GM21447 (cell line): ENCODE data around the gene TBC1D22A.
"Not testable (repeated sequence)": the region's sequence is repeated elsewhere in the genome, so short reads cannot be mapped to it uniquely, and the experiment has no call there.

Experiments used
- ATAC-seq: cut with Tn5 transposase; IDR thresholded peaks from one replicate; pipeline ENCODE4 v1.9.1; 2021; ENCODE audit not compliant: unreplicated experiment

The TBC1D22A gene

DNA sequence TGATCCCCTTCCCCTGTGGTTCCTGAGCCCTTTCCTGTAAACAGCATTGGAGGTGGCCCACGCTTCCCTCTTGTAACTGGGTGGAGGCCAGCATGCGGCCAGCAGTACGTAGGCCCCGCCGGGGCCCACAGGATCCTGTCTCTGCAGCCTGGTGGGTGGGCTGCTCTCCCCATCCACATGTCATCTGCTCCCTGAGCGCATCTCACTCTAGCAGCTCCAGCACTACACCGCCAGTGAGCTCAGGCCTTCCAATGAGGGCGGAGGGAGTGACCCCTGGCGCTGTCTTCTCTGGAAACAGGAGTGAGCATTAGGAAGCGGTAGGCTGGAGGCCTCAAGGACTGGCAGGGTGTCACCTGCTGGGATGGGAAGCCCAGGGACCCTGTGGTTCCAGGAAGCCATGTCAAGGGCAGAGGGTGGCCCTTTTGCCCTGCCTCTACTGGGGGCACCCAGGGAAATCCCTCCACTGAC, 363.9 kb downstream of the TBC1D22A start:
- no peak for ATAC-seq

DNA sequence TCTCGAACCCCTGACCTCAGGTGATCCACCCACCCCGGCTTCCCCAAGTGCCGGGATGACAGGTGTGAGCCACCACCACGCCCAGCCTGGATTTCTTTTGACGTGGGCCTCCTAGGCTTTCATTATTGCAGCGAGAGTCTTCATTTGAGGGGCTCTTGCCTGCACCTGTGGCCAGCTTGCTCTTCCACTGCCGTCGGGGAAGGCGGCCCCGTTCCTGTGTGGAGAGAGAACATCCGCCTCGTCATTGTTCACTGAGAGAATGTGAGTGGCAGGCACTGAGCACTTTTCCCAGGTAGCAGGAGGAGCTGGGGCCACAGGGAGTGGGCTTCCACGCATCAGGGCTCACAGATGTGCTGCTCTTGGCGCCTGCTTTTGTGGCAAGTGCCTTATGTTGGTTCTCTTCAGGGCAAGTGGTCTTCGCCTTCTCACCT, 365.0 kb downstream of the TBC1D22A start:
- ATAC-seq, result no peak

DNA sequence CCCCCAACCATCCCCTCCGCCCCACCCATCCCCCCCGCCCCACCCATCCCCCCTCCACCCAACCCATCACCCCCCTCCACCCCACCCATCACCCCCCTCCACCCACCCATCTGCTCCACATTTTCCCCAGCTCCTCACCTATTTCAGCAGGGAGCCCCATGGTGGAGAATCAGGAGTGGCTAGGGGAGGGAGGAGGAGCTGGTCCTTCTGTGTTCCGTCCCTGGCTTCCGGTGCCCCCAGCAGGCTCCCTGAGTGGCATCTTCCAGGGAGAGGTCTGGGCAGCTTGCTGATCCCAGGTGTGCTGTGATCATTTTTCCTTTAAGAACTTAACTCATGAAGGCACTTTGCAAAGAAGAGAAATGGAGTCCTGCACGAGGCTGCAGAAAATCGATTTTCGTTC, 365.8 kb downstream of the TBC1D22A start:
- ATAC-seq, result no peak

DNA sequence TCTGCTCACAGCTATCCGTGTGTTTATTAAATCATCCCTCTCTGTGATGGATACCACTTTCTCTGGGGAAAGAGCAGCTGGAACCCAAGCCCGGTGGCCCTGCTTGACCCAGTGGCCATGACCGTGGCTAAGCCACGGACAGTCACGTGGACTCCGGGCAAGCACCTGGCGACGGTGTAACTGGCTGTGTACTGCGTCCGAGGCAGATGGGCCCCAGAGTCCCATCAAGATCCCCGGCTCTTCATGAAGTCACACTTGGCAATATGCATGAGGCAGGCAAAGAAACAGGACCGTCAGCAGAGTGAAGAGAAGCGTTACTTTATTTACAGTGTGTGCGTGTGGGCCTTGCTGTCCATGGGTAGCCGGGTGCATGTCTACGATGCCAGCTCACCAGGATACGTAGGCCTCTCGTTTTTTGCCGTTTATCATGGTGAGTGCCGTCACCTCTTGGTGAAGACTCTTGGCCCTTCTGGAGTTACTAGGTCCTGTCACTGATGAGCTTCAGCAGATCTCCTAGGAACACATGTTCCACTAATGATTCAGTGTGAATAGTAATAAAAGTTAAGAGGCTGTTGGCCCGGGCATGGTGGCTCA, 366.3 kb downstream of the TBC1D22A start:
- ATAC-seq, result no peak

DNA sequence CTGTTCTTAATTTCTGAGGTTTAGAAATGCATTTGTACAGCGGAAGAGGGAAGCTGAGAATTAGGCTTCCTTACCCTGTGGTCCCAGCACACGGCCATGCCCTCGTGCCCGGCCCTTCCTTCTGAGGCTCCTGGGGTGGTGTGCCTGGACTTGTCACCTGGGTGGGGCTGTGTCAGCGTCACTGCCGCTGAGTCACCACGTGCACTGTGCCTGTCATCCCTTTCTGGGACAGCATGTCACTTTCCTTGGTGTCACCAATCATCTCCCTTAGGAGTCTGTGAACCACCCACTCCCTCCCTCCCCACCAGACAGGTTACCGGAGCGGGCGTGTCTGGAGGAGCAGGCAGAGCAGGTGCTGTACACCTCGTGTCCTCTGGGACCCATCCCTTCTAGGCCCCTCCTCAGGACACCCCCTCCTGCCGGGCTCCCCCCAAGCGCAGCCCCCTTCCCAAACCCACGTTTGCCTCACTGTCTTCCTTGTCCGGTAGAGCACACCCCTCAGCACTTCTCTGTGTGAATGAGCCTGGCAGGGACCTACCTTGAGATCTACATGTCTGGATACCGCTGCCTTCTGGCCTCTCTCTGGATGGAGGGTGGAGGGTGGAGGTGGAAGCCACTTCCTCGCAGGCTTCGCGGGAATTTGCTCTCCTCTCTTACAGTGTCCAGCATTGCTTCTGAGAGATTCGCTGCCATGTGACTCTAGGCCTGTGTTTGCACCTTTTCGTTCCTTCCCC, 367.6 kb downstream of the TBC1D22A start:
- ATAC-seq, result no peak

DNA sequence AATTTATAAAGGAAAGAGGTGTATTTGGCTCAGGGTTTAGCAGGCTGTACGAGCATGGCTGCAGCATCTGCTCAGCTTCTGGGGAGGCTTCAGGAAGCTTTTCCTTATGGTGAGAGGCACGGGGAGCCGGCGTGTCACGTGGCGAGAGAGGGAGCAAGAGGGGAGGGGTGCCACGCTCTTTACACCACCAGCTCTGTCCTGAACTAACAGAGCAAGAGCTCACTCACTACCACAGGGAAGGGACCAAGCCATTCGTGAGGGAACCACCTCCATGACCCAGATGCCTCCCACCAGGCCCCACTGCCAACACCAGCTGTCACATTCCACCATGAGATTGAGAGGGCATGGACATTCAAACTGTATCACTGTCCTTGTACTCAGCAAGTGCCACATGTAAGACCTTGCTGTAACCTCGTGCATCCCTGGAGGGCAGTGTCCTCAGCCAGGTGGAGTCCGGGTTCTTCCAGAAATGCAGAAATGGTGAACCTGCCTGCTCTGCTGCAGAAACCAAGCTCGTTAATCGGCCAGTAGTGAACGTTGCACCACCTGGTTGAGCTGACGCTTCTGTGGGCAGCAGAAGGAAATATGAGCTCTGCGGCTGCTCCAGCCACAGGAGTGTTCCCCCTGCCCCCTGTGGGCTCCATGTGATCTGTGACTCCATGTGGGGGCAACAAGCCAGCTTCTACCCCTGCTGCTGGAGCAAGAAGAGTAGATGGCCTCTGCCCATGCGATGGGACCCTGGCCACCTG, 368.6 kb downstream of the TBC1D22A start:
- no peak for ATAC-seq

DNA sequence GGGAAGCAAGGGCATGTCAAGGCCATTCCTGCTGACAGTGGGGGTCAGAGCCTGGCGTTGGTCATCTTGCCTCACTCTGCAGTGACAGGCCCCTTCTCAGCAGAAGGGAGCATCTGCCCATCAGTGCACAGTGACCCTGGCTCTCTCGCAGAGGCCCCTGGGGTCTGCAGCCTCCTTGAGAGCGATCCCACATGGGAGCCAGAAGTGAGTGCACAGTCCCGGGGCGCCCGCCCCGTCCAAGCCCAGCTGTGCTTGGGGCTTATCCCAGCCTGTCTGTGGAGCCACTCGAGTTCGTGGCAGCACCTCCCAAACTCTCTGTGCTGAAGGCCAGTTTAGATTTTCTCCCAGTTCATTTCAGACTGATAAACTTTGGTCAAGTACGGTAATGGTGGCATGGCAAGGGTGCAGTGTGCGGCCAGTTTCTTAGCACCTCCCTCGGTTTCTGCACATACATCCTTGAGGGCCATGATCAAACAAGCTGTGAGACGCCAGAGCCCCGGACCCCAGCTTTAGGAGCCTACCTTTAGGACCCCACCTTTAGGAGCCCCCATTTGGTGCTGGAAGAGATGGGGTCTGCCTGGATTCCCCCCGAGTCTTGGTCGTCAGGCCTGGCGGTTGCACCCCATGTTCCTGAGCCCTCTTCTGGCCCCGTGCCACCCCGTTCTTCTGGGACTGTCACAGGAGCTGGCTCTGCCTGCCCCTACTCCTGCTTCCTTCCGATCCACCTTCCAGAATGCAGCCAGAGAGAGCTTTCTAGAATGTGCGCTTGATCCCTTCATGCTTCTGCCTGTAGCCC, 369.4 kb downstream of the TBC1D22A start:
- ATAC-seq, result no peak

DNA sequence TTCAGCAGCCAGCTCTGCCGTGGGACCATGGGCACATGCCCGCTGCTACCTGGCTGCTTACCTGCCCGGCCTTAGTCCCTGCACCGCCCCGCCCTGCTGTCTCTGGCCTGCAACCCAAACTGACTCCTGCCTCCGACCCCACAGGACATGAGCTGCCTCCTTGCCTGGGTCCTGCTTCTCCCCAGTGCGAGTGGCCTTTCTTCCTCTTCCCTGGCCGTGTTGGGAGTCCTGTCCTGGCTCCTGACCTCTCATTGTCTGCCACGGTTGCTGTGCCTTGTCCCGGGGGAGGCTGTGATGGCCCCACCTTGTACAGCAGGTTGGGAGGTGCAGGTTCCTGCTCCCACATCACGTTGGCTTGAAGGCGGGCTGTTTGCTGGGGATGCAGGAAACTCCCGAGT, 370.0 kb downstream of the TBC1D22A start:
- no peak for ATAC-seq

DNA sequence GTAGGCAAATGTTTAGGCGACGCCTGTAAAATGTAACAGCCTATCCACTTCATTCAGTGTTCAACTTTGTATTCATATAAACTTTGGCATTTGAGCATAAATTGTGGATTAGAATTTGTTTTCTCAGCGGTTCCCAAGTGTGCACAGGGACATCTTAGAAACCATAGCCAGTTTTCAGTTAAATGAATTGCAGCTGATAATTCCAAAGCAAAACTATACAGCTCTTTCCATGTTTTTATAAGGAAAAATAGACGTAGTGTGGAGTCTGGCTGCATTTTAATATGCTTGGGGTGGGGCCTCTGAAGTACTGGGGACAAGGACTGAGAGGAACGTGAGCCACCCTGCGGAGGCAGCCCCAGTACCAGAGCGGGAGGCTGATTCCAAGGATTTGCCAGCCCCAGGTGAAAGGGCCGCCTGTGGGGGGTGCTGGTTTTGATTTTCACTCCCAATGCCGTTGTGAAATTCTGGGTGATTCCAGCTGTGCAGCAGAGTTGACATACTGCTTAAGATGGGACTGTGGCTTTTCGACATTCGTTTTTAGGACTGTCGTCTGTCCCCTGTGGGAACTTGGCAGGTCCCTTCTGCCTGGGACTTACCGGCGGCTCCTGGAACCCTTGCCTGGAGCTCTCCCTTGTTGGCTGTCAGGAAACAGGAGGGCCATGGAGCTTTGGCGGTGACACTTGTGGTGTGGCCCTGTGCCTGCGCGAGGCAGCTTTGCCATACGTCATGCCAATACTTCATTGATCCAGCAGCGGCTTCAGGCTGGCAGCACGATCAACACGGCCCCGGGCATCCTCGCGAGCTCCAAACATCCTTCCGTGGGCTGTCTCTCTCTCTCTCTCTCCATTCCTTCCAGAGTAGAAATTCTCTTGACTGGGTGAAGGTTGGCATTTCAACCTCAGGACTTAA, 370.9 kb downstream of the TBC1D22A start:
- no peak for ATAC-seq

DNA sequence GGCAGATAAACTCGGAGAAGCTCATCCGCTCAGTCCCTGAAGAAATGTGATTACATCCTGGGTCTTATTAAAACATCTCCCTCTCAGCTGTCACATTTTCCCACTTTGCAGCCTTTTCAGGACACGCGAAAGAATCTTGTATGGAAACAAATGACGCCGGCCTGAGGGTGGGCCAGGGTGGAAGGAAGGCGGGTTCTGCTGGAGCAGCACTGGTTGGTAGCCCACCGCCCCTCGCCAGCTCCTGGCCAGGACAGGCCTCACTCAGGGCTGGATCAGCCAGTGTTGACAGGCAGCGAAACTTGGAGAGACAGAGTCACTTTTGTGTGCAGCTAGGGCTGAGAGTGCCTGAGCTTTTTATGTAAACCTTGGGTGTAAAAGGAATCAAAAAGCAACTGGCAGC, 371.8 kb downstream of the TBC1D22A start:
- no peak for ATAC-seq

DNA sequence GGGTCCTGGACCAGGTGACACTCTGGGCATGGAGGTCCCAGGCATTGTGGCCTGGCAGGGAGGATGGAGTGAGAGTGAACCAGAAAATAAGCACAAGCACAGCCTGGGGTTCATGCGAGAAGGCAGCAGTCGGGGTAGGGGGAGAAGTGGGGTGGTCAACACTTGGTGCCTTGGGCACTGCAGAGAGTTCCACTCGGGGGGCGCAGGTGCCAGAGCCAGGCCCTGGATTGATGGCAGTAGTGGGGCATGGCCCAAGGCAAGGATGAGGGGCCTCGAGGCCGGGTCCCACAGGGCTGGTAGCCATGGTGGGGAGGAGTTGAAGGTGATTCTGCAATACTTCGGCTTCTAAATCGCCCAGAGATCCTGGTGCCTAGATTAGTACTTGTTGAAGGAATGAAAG, 372.9 kb downstream of the TBC1D22A start:
- no peak for ATAC-seq

DNA sequence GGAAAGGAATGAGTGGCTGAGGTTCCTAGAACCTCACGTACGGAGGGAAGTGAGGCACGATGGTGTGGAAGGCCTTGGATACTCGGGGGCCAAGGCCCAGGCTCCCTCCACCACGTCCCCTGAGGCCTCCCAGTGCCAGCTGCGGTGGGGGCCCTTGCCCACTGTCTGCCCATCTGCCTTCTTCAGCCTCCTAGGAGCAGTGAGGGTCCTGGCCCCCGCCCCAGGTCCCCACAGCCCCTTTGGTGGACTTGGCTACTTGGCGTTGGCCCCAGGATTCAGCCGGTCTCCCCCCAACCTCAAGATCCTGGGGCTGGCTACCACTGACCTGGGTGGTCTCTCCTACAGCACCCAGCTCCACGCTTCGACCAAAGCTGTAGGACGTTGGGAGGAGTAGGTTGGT, 373.6 kb downstream of the TBC1D22A start:
- ATAC-seq, result no peak

DNA sequence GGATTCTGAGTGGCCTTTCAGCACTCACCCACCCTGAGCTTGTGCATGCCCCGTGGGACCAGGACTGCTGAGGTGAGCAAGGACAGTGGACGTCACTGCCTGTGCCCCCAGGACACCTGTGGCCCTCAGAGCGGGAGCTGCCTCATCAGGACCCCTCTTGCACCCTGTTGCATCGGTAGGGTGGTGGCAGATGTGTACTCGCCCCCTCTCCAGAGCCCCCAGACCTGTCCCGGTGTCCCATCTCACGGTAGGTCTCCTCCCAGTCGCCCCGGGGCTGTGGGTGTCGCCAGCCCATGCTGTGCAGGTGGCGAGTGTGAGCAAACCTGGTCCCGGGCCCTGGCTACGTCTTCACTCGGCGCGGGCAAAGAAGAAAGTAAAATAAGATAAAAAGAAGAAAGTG, 374.2 kb downstream of the TBC1D22A start:
- ATAC-seq, result no peak

DNA sequence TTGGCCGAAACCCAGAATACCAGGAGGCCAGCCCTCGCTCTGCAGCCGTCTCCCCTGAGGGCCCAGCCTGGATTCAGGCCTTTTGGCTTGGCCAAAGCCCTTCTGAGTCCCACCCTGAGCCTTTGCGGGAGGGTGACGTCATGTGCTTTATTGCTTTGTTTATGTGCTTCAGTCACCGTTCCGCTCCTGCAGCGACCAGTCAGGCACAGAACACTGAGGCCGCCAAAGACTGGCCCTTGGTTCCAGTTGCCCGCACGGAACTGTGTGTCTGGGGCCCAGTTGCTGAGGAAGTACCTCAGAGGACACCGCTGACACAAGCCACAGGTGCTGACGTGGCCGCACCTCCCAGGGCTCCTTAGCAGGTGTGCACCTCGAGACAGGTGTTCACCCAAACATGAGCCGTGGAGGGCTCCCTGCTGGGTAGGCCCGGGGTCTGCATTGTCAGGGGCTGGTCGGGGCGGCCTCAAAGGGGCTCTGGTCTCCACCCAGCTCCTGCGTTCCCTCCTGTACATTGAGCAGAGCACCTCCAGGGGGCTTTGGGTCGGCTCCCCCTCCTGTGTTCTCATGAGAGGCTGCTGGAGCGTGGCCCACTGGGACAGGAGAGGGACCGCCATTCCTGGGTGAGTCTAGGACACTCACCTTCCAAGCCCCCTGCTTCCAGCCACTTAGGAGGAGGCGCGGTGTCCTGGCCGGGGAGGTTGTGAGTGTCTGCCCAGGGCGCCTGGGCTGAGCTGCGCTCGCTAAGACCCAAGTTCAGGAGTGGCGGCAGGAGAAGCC, 376.8 kb downstream of the TBC1D22A start:
- ATAC-seq, result no peak

DNA sequence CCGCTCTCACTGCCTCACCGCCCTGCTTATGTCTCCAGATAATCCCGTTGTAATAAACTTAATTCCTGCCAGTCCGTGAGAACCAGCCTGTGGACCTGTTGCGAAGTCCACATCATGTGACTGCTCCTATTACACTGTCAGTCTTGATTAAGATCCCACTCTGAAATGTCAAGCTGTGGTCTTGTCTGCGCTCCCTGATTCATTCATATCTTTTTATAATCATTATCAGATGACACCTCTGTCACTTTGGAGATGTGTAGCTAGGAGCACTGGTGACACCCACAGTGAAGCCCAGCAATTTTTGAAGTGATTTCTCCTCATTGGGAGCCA, 377.3 kb downstream of the TBC1D22A start:
- ATAC-seq, result no peak

DNA sequence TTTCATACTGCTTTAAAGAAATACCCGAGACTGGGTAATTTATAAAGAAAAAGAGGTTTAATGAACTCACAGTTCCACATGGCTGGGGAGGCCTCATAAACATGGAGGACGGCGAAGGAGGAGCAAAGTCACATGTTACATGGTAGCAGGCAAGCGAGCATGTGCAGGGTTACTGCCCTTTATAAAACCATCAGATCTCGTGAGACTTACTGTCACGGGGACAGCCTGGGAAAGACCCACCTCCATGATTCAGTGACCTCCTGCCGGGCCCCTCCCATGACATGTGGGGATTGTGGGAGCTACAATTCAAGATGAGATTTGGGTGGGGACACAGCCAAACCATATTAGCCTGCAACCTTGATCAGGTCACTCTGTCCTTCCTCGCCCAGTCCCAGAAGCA, 378.5 kb downstream of the TBC1D22A start:
- not testable (repeated sequence) for ATAC-seq

DNA sequence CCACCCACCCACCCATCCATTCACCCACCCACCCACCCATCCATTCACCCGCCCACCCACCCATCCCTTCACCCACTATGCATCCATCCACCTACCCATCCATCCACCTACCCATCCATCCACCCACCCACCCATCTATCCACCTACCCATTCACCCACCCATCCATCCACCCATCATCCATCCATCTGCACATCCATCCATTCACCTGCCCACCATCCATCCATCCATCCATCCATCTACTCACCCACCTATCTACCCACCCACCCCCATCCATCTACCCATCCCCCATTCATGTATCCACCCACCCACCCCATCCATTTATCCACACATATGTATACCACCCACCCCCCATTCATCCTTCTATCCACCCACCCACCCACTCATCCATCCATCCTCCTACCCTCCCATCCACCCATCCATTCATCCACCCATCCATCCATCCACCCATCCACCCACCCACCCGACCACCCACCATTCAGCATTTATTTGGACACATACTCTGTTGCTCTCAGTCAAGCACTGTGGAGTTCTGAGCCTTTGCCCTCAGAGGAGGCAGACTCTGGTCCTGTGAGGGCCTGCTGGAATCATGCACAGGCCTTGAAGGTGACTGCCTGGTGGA, 380.1 kb downstream of the TBC1D22A start:
- ATAC-seq, result no peak

DNA sequence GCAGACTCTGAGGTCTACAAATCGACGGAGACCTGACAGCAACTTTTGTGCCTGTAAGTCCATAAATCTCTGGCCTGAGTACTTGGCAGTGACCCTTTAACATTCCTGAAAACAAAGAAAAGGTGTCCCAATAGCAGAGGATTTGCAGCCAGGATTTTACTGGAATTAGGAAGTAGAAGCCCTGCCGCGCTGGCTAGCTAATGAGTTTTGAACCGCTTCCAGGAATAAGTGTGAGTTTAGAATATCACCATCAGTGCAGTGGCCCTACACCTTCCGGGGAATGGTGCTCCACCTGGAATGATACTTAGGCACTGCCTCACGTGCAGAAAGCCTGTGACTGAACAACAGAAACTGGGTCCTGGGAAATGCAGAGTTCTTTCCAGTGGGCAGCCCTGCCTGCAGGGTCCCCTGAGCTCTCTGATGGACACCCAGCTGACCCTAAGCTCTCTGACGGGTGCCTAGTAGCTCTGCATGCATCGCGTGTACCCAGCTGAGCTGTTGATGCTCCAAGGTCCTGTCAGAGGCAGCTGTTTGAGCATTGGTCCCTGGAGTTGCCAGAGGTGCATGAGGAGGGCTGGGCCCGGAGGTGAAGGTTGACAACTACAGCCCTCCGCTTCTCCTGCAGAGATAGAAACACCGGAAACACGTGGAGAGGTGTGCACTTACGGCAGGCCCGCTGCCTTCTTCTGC, 380.9 kb downstream of the TBC1D22A start:
- no peak for ATAC-seq
